Mononuclear cell (primary cell): Measurements from ENCODE around the gene SLC7A10. TPM values are rescaled to one million over a fixed set of nuclear protein-coding genes. Genes with fewer than 3 reads are reported as not detected.

Source experiments
- total RNA-seq: library from RNA; depleted of rRNA; stranded (reverse); fragments of >200 nt; gene quantifications from one replicate; pipeline ENCODE4 v1.2.3, GENCODE V29; 2012

SLC7A10 gene
- total RNA-seq, 1 donor = not detected

Other genes starting within 250 kb of the SLC7A10 start
- gene RHPN2, start 161.0 kb downstream of the SLC7A10 start, total RNA-seq = 0.31 TPM
- 5.4 TPM for gene GPATCH1, start 144.7 kb downstream of the SLC7A10 start, total RNA-seq
- gene WDR88, start 93.7 kb downstream of the SLC7A10 start, total RNA-seq = not detected
- gene LRP3, start 31.5 kb downstream of the SLC7A10 start, total RNA-seq = 3.8 TPM
- gene CEBPA, start 76.7 kb upstream of the SLC7A10 start, total RNA-seq = 19.8 TPM
- 25.3 TPM for gene CEBPG, start 147.9 kb upstream of the SLC7A10 start, total RNA-seq